ENCODE measurements around the gene IL17B. TPM values are rescaled to one million over a fixed set of nuclear protein-coding genes. Genes with fewer than 3 reads are reported as not detected.
"Not testable (repeated sequence)": the region's sequence is repeated elsewhere in the genome, so short reads cannot be mapped to it uniquely, and the experiment has no call there.

Gene IL17B
- total RNA-seq, 6 donors from 2014 or later = 2.4 TPM; not detected in 5

GRCh38 chr5:149402291-149402690, 23.2 kb upstream of the IL17B start:
- DNase-seq (no peak), ATAC-seq (ENCODE audit: low FRiP score in 2 of 2) (no peak)
- no peak overlapping the region for H3K4me3 ChIP-seq
- no peak for TF ChIP-seq POLR2A (IDR thresholded peaks at IDR 0.05)
- TF ChIP-seq POLR2AphosphoS5 (IDR thresholded peaks at IDR 0.05) = no peak
- no peak for TF ChIP-seq CTCF (IDR thresholded peaks at IDR 0.05)
- TF ChIP-seq EP300 (IDR thresholded peaks at IDR 0.05) = no peak
- H3K9me3 ChIP-seq = no peaks in the 10 kb centered on the region
- H3K4me1 ChIP-seq = peaks cover 0 to 12% (median 2%) of the 10 kb centered on the region in 4 donors
- WGBS, 2 donors = 90 to 98% methylated on average over 3 of the region's 3 CpGs
- no peak overlapping the region for H3K27ac ChIP-seq
- H3K27me3 ChIP-seq = no peaks in the 10 kb centered on the region
- no peaks in the 10 kb centered on the region for H3K36me3 ChIP-seq

- Histone ChIP-seq H3K4me3 (no peak overlapping the region), H3K27me3 (no peaks in the 10 kb centered on the region), H3K4me1 (peaks cover 0 to 12% (median 1%) of the 10 kb centered on the region in 4 donors), H3K9me3 (no peaks in the 10 kb centered on the region), H3K27ac (no peak overlapping the region), H3K36me3 (no peaks in the 10 kb centered on the region)
- ATAC-seq (ENCODE audit: low FRiP score in 2 of 2) (no peak), DNase-seq (no peak)
- TF ChIP-seq EP300 (IDR thresholded peaks at IDR 0.05) = no peak
- no peak for TF ChIP-seq CTCF (IDR thresholded peaks at IDR 0.05)
- no peak for TF ChIP-seq POLR2AphosphoS5 (IDR thresholded peaks at IDR 0.05)
- no peak for TF ChIP-seq POLR2A (IDR thresholded peaks at IDR 0.05)
- 83 to 93% methylated on average over 2 of the region's 2 CpGs for WGBS, 2 donors
These were observed 22.0 kb upstream of the IL17B start for GRCh38 chr5:149401051-149401450.

- no peak for DNase-seq
- TF ChIP-seq POLR2A (IDR thresholded peaks at IDR 0.05) = no peak
- Histone ChIP-seq H3K36me3 (no peaks in the 10 kb centered on the region), H3K27ac (no peak overlapping the region), H3K9me3 (no peaks in the 10 kb centered on the region), H3K4me3 (no peak overlapping the region), H3K4me1 (peaks cover 0 to 5% (median 0%) of the 10 kb centered on the region in 4 donors), H3K27me3 (no peaks in the 10 kb centered on the region)
- peak in 1 of 2 donors; percentile 53 for ATAC-seq (ENCODE audit: low FRiP score in 2 of 2)
- 58 to 74% methylated on average over 4 to 6 of the region's 6 CpGs for WGBS, 2 donors
These were observed 21.2 kb upstream of the IL17B start for GRCh38 chr5:149400304-149400703.

GRCh38 chr5:149399775-149400174, 20.7 kb upstream of the IL17B start:
- Histone ChIP-seq H3K27ac (no peak overlapping the region), H3K4me1 (peaks cover 0 to 4% (median 0%) of the 10 kb centered on the region in 4 donors), H3K4me3 (no peak overlapping the region), H3K27me3 (no peaks in the 10 kb centered on the region), H3K9me3 (no peaks in the 10 kb centered on the region), H3K36me3 (no peaks in the 10 kb centered on the region)
- TF ChIP-seq CTCF (IDR thresholded peaks at IDR 0.05) (no peak), EP300 (IDR thresholded peaks at IDR 0.05) (no peak), POLR2A (IDR thresholded peaks at IDR 0.05) (no peak), POLR2AphosphoS5 (IDR thresholded peaks at IDR 0.05) (no peak)
- ATAC-seq (ENCODE audit: low FRiP score in 2 of 2) = no peak
- no peak for DNase-seq

- H3K4me1 ChIP-seq; H3K27me3 ChIP-seq; H3K36me3 ChIP-seq; H3K27ac ChIP-seq; H3K9me3 ChIP-seq; H3K4me3 ChIP-seq; DNase-seq; ATAC-seq (ENCODE audit: low FRiP score in 2 of 2): not testable (repeated sequence)
- 81 to 91% methylated on average over 7 of the region's 7 CpGs for WGBS, 2 donors
These were observed 19.7 kb upstream of the IL17B start for GRCh38 chr5:149398747-149399266.

GRCh38 chr5:149397530-149397929, 18.4 kb upstream of the IL17B start:
- H3K9me3 ChIP-seq = no peaks in the 10 kb centered on the region
- no peaks in the 10 kb centered on the region for H3K27me3 ChIP-seq
- TF ChIP-seq POLR2AphosphoS5 (IDR thresholded peaks at IDR 0.05) = no peak
- TF ChIP-seq POLR2A (IDR thresholded peaks at IDR 0.05) = no peak
- no peak for TF ChIP-seq CTCF (IDR thresholded peaks at IDR 0.05)
- no peak for TF ChIP-seq EP300 (IDR thresholded peaks at IDR 0.05)
- ATAC-seq (ENCODE audit: low FRiP score in 2 of 2) (peak in 1 of 2 donors; percentile 95), DNase-seq (no peak)
- H3K4me1 ChIP-seq = peaks cover 0 to 4% (median 0%) of the 10 kb centered on the region in 4 donors
- WGBS, 2 donors = 87 to 94% methylated on average over 6 of the region's 6 CpGs
- no peak overlapping the region for H3K4me3 ChIP-seq
- H3K36me3 ChIP-seq = no peaks in the 10 kb centered on the region
- no peak overlapping the region for H3K27ac ChIP-seq

- not testable (repeated sequence) for H3K4me1 ChIP-seq; H3K36me3 ChIP-seq; H3K9me3 ChIP-seq; H3K27ac ChIP-seq; H3K27me3 ChIP-seq; H3K4me3 ChIP-seq; ATAC-seq (ENCODE audit: low FRiP score in 2 of 2); DNase-seq
These were observed 15.9 kb upstream of the IL17B start for GRCh38 chr5:149394996-149395395.

Measured in upper lobe of left lung (tissue), 6 donors.